GM21526 (cell line): ENCODE measurements around the gene MOG.

Experiments
- ATAC-seq: cut with Tn5 transposase; IDR thresholded peaks from one replicate; pipeline ENCODE4 v1.9.1; 2021; ENCODE audit warnings: moderate library complexity; ENCODE audit not compliant: unreplicated experiment, low FRiP score

Gene MOG

DNA sequence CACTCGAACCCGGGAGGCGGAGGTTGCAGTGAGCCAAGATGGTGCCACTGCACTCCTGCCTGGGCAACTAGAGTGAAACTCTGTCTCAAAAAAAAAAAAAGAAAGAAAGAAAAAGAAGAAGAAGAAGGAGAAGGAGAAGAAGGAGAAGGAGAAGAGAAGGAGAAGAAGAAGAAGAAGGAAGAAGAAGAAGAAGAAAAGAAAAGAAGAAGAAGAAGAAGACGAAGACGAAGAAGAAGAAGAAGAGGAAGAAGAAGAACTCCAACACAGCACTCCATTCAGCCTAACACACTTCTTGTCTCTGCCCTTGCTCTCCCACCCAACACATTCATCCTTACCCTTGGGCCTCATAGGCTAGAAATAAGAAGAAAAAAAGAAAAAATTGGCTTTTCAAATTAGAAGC lies 17.1 kb downstream of the MOG start:
- ATAC-seq = no peak

DNA sequence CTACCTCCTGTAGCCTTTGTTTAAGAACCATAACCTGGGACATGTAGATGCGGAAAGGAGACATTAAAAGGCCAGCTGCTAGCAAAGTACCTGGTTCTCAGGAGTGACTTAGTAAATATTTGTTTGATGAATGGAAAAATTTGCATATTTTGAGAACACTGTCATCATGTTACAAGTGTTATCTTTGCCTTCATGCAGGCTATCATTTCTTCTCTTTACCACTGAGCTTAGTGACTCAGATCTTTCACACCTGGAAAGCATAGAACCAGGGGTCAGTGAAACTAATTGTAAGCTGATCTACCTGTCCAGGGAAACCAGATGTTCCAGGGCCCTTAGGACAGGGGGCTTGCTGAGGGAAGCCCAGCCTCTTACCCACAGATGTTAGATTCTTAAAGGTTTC lies 18.7 kb downstream of the MOG start:
- ATAC-seq = no peak

DNA sequence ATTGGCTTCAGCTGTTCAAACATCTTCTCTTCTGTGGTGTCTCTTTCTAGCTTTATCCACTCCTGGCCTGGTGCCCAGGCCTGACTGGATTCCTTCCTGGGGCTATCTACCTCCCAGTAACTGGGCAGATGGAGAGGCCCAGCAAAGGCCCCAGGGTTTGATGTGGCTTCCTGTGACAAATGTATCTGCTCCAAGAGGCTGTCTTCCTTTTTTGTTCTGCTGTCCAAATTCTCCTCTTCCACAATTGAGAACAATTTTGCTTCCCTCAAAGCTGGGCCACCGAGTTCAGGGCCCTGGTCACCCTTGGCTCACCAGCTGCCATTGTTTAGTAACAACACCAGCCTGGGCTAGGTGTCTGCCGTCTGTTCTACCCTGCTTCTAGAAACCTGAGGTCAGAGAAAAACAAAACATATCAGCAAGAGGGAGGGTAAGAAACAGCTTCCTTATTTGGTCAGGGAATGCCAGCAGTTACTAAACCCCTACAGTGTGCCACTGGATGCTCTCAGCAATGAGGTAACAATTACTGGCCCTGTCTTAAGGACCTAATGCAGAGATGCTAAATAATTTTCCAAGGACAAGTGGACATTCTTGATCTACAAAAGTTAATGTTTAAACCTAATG lies 20.2 kb downstream of the MOG start:
- no peak for ATAC-seq

DNA sequence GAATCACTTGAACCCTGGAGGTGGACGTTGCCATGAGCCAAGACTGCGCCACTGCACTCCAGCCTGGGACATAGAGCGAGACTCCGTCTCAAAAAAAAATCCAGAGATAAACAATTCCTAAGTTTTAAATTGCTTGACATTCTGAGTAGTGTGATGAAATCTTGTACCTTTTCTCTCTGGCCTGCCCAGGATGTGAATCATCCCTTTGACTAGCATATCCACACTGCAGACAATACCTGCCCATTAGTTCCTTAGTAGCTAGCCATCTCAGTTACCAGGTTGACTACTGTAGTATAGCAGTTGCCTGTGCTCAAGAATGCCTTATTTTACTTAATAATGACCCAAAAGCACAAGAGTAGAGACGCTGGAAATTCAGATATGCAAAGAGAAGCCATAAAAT lies 21.2 kb downstream of the MOG start:
- ATAC-seq = no peak

DNA sequence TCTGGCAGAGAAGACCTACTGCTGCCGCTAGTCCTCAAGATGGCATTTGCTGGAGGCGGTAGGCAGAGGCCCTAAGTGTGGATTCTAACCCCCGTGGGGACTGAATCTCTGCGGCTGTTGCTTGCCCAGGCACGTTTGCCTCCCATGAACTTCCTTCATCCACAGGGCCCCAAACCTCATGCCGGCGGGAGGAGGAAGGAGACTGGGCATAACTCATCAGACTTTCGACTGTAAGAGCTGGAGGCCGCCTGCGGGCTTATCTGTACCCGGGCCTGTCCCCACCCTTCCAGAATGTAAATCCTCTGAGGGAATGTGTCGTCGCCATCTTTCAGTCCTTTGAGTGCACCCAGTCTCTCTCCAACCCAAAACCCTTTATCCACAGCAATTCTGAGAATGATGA lies 23.1 kb downstream of the MOG start:
- ATAC-seq = no peak

DNA sequence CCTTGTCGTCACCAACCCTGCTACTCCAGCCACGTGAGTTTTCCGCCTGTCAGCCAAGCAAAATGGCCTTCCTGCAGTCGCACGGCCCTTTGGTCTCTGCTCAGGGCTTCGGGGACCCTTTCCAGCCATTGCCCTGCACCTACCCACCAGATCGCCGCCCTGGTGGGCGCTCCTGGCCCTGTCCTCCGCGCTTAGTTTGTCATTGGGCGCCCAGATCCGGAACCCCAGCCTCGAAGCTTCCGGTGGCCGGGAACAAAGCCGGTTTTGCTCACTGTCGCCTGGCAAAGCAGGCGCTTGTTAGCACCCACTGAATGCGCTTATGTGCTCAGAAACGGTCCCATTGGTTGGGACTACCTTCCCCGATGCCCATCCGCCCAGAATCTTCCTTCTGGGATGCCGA lies 23.5 kb downstream of the MOG start:
- no peak for ATAC-seq

DNA sequence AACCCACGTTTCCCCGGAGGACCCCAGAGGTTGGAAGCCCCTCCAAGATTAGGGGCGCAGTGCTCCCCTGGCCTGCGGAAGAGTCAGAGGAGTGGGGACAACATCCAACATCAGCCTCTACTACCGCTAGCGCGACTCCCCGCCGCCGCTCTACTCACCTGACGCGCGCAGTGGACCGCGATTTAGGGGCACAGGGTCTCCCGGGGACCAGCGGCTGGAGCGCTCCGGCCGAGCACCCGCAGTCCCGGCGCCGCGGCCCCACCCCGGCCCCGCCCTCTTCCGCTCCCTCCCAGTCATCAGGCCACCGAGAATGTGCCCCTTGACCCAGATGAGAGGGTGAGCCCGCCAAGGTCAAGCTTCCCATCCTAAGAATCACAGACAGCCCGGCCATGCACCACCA lies 24.0 kb downstream of the MOG start, which contains the start of gene ZFP57:
Gene ZFP57 (minus strand): TSS at position 249 of the 400 bp plus-strand sequence. CDS start 4,149 bp downstream, outside the sequence.
- ATAC-seq = no peak

DNA sequence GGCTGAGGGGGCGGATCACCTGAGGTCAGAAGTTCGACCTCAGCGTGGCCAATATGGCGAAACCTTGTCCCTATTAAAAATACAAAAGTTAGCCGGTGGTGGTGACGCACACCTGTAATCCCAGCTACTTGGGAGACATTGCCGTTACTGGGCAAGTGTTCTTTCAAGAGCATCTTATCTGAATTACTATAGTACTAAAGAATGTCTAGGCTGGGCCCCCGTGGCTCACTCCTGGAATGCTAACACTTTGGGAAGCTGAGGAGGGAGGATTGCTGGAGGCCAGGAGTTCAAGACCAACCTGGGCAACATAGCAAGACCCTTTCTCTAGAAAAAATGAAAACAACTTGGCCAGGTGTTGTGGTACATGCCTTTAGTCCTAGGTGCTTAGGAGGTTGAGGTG lies 24.9 kb downstream of the MOG start:
- ATAC-seq = no peak

DNA sequence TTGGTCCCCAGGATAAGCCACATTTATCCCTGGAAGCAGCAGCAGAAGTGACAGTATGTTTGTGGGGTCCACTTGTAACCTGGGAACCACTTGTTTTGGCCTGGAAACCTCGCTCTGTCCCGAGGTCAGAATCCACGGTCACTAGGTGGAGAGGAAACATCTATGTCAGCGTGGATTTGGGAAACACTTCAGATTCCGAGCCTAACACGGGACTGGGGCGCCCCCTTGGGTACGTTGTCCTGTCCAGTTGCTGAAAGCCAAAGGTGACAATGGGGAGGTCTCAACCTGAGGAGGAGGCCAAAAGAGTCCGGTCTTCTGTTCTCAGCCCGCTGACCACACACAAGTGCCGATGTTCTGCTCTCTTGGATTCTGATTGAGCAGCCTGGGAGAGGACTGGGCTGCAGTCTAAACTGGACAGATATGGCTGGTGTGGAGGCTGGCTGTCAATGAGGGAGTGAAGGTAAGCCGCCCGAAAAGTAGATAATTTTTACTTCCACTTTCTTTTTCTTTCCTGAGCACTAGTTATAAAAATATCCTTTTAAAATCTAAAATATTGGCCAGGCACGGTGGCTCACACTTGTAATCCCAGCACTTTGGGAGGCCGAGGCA lies 28.9 kb downstream of the MOG start:
- no peak for ATAC-seq

DNA sequence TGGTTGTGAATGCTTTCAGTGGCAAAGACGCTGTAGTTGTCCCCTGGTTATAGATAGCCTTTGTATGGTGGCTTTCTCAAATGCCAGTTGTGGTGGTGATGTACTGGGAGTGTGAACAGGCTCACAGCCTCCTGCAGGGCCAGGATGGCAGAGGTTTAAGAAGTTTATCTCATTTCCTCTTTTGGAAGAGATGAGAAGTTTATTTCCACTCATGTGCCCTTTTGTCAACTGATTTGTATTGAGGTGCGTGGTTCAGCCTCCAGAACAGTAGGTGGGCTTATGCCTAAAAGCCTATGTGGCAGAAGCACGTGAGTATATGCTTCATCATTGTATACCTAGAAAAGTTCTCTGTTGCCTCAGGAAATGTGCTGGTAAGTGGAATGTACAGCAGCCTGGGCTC lies 37.7 kb downstream of the MOG start:
- no peak for ATAC-seq

DNA sequence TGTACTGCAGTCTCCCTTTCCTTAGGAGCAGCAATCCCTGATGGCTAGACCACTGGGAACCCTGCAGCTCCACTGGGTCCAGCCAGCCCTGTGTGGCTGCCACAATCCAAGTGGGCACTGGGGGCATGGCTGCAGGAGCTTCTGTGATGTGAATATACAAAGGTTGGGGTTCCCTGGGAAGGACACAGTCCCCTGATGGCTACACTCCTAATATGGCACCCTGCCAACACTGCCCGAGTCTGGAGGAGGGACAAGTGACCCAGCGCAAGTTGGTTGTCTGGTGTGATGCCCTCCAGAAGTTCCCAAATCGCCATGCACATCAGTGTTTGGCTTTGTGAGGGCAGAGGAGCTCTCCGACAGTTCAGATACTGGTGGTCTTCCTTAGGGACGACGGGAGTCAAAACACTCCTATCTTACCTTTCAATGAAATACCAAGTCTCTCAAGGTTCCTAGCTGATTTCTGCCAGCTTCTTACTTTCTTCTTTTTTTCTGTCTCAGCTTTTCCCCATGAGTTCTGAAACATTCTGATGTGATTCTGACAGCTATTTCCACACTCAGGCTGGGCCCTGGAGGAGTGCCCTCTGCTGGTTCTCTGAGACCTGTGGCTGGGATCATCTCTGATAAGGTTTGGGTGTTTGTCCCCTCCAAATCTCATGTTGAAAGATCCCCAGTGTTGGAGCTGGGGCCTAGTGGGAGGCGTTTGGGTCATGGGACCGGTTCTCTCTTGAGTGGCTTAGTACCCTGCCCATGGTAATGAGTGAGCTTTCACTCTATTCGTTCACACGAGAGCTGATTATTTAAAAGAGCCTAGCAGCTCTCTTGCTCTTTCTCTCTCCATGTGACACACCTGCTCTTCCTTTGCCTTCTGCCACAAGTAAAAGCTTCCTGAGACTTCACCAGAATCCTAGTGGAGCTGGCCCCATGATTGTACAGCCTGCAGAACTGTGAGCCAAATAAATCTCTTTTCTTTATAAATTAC lies 39.5 kb downstream of the MOG start:
- no peak for ATAC-seq

DNA sequence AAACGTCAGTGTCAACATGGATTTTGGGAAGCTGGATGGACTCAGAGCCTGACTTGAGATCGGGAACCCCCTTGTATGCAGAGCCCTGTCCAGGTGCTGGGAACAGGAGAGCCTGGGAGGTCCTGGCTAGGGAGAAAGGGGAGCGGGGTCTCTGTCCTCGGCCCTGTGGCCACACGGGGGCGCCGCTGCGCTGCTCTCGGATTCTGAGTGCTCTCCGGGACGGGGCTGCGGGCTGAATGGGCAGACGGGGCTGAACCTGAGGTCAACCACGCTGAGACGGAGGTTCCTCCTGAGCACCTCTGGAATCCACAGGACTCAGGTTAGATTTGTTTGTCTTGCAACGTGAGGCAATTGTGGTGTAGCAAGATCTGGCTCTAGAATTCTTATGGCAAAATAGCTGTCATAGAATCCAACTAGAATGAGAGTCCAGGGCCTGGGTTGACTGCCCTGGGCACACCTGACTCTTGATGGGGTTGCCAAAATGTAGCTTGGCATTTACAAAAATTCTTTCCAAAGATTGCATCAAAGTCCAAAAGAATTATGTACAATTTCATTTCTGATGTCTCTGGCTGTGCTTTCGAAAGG lies 45.7 kb downstream of the MOG start:
- ATAC-seq = no peak

DNA sequence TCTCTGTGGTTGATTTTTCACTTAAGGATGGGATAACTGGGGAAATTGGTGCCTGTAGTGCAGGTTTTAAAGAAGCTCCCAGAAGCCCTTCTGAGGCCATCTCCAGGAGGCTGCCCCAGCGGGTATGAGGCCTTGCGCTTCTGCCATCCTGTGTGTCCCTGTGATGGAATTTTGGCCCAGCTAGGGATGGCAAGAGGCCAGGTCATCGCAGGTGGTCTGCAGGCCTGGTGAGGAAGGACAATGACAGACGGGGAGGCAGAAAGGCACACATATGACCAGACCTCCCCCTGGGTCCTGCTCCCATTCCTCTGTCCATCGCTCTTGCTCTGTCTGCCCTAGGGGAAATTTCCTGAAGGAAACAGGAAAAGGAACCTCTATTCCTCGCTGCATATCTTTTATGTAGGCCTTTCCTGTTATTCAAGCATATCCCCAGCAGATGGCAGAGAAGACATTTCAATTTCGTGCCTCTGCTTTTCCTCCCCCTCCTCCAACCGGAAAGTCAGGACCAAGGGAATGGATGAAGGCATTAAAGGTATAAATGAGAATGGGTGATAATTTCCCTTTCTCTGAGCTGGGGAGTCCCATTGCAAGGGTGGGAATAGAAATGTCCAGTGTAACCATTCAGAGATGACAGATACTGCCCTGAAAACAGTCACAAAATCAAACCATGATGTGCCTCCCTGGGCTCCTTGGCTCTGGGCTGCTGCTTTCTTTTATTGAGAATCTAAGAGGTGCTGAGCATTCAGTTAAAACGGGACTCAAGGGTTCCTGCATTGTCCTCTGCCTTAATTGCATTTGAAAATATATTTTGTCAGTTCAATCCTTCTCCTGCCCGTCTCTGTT lies 48.7 kb downstream of the MOG start:
- ATAC-seq = no peak

DNA sequence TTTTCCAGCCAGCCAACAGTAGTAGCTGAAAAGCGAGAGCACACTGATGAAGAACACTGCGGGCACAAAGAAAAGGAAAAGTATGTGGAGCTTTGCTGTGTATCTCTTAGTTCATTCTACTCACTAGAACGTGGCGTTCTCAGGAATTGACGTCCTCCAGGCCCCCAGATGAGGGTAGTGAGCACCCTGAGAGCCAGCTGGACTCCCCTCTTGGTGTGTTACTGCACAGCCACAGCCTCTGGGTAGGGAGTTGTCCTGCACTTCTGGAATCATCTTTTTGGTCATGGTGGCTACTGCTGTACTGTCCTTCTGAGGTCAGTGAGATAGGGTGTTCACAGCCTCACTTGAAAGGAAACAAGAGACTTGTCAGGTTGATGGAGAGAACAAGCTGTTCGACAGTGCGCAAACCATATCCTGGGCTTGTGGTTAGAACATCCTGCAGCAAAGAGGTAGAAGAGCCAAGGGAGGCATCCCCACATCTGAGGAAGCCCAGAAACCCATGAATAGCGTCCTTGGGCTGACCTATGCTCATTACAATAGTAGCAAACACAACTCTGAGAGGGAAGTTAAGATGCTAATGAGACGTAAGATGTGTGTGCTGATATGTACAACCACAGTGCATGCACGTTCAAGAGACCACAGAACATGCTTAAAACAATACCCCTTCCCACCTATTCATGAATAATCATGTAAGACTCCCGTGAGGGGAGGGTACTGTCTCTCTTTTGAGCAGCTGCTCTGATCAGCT lies 51.7 kb downstream of the MOG start:
- ATAC-seq = no peak

DNA sequence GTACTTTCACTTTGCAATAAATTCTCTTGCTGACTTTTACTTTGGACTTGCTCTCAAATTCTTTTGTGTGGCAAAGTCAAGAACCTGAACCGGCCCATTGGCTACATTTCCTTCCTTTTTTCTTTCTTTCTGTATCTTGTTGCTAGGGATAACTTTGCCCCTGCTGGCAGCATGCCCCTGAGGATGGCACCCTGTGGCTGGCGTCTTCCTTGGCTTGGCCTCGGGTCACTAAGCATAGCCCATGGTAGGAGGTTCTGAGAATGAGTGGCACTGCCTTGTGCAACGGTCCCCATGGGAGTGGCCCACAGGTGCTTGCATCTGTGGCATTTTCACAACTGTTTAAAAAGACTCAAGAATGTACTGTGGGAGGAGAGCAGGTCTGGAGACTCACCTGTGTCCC lies 52.3 kb downstream of the MOG start:
- ATAC-seq = no peak

DNA sequence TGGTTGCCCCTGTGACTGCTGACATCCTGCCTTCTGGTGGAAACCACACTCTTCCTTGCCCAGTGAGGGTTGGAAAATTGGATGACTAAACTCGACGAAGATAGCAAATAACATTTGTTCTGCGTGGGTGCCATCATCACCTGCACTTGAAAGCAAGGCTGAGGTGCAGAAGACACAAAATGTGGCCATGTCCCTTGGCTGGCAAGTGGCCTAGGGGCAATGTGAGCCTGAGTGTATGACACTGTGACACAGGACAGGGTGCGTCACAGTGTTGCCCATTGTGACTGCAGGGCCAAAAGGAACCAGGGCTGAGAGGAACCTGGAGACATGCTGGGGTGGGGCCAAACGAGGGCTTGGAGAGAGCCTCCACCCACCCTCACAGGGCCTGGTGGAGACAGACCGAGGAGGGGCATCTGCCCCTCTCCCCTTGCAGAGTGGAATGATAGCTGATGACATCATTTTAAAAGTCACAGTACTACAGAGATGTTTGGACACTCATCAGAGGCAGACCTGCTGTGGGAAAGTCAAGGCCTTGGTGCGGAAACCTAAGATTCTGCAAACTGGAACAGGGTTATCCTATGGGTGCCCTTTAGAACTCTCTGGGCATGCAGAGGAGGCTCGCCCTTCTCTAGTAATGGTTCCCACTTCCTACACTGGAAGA lies 53.5 kb downstream of the MOG start:
- ATAC-seq = no peak

DNA sequence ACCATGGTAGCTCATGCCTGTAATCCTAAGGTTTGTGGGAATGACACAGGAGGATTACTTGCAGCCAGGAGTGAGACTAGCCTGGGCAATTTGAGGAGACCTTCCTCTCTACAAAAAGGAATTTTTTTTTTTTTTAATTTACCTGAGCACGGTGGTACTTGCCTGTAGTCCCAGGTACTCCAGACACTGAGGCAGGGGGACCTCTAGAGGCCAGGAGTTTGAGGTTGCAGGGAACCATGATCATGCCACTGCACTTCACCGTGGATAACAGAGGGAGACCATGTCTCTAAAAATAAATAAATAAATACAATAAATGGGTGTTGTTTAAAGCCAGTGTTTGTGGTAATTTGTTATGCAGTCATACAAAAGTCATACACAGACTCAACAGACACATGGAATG lies 64.0 kb downstream of the MOG start:
- ATAC-seq = no peak
